T-helper 2 cell treated with Interferon-gamma antibody and Interleukin-4, amounts not matched to agents 5 μg/mL and 100 μg/mL, for 36 hours (primary cell): Measurements from ENCODE around the gene GRK5.

ENCODE experiments used
- DNase-seq: peaks from one replicate; pipeline ENCODE4 v3.0.0; 2021; ENCODE audit warnings: low spot score
- H3K27ac Mint-ChIP-seq: one replicate; pipeline ENCODE4 v1.8.0; 2021; ENCODE audit warnings: mild to moderate bottlenecking, mixed read lengths
- H3K27me3 Mint-ChIP-seq: one replicate; pipeline ENCODE4 v1.8.0; 2021; ENCODE audit warnings: low read depth, mixed read lengths
- H3K36me3 Mint-ChIP-seq: one replicate; pipeline ENCODE4 v1.8.0; 2021; ENCODE audit warnings: low read depth, mixed read lengths
- H3K4me1 Mint-ChIP-seq: one replicate; pipeline ENCODE4 v1.8.0; 2021; ENCODE audit warnings: low read depth, mixed read lengths
- H3K4me3 Mint-ChIP-seq: one replicate; pipeline ENCODE4 v1.8.0; 2022; ENCODE audit warnings: mild to moderate bottlenecking, moderate library complexity, mixed read lengths
- H3K9me3 Mint-ChIP-seq: one replicate; pipeline ENCODE4 v1.8.0; 2021; ENCODE audit warnings: mixed read lengths

The GRK5 gene

GRCh38 chr10:119370111-119370741 lies 162.9 kb downstream of the GRK5 start:
- H3K27me3 Mint-ChIP-seq = no peaks in the 10 kb centered on the region
- H3K36me3 Mint-ChIP-seq = peaks cover 3% of the 10 kb centered on the region
- H3K9me3 Mint-ChIP-seq = no peaks in the 10 kb centered on the region
- H3K27ac Mint-ChIP-seq = peak overlapping the region; percentile 41
- no peak overlapping the region for H3K4me3 Mint-ChIP-seq
- H3K4me1 Mint-ChIP-seq = peaks cover 14% of the 10 kb centered on the region
- no peak for DNase-seq

GRCh38 chr10:119370972-119371703 lies 163.8 kb downstream of the GRK5 start:
- H3K36me3 Mint-ChIP-seq = peaks cover 5% of the 10 kb centered on the region
- no peak overlapping the region for H3K27ac Mint-ChIP-seq
- DNase-seq = no peak
- H3K9me3 Mint-ChIP-seq = no peaks in the 10 kb centered on the region
- peaks cover 15% of the 10 kb centered on the region for H3K4me1 Mint-ChIP-seq
- H3K27me3 Mint-ChIP-seq = no peaks in the 10 kb centered on the region
- H3K4me3 Mint-ChIP-seq = no peak overlapping the region

- H3K9me3 Mint-ChIP-seq = no peaks in the 10 kb centered on the region
- no peak overlapping the region for H3K27ac Mint-ChIP-seq
- no peak overlapping the region for H3K4me3 Mint-ChIP-seq
Measured at GRCh38 chr10:119371704-119372663, 164.6 kb downstream of the GRK5 start.

GRCh38 chr10:119373294-119374102 lies 166.1 kb downstream of the GRK5 start:
- DNase-seq = no peak
- H3K4me3 Mint-ChIP-seq = no peak overlapping the region

More at GRCh38 chr10:119371704-119372663, 164.6 kb downstream of the GRK5 start:
- H3K27me3 Mint-ChIP-seq = no peaks in the 10 kb centered on the region
- DNase-seq = no peak
- peaks cover 15% of the 10 kb centered on the region for H3K4me1 Mint-ChIP-seq
- H3K36me3 Mint-ChIP-seq = peaks cover 5% of the 10 kb centered on the region

GRCh38 chr10:119374236-119374635 lies 166.9 kb downstream of the GRK5 start:
- H3K27ac Mint-ChIP-seq = no peak overlapping the region
- no peak overlapping the region for H3K4me3 Mint-ChIP-seq
- peaks cover 6% of the 10 kb centered on the region for H3K36me3 Mint-ChIP-seq
- no peaks in the 10 kb centered on the region for H3K9me3 Mint-ChIP-seq
- H3K4me1 Mint-ChIP-seq = peaks cover 11% of the 10 kb centered on the region
- no peak for DNase-seq
- H3K27me3 Mint-ChIP-seq = no peaks in the 10 kb centered on the region

More at GRCh38 chr10:119373294-119374102, 166.1 kb downstream of the GRK5 start:
- H3K27me3 Mint-ChIP-seq = no peaks in the 10 kb centered on the region
- peaks cover 15% of the 10 kb centered on the region for H3K4me1 Mint-ChIP-seq
- peaks cover 5% of the 10 kb centered on the region for H3K36me3 Mint-ChIP-seq
- H3K9me3 Mint-ChIP-seq = no peaks in the 10 kb centered on the region
- H3K27ac Mint-ChIP-seq = no peak overlapping the region

GRCh38 chr10:119375574-119376272 lies 168.4 kb downstream of the GRK5 start:
- Mint-ChIP-seq H3K27me3 (no peaks in the 10 kb centered on the region), H3K4me3 (no peak overlapping the region), H3K4me1 (peaks cover 8% of the 10 kb centered on the region), H3K9me3 (no peaks in the 10 kb centered on the region), H3K36me3 (peaks cover 11% of the 10 kb centered on the region), H3K27ac (no peak overlapping the region)
- DNase-seq = no peak

- Mint-ChIP-seq H3K27me3 (no peaks in the 10 kb centered on the region), H3K4me1 (peaks cover 8% of the 10 kb centered on the region), H3K36me3 (peaks cover 23% of the 10 kb centered on the region), H3K4me3 (no peak overlapping the region), H3K9me3 (no peaks in the 10 kb centered on the region), H3K27ac (no peak overlapping the region)
- DNase-seq = no peak
Measured at GRCh38 chr10:119377451-119377957, 170.1 kb downstream of the GRK5 start.

- Mint-ChIP-seq H3K4me1 (peaks cover 9% of the 10 kb centered on the region), H3K27me3 (no peaks in the 10 kb centered on the region), H3K4me3 (no peak overlapping the region), H3K9me3 (no peaks in the 10 kb centered on the region), H3K36me3 (peaks cover 25% of the 10 kb centered on the region), H3K27ac (no peak overlapping the region)
- DNase-seq = no peak
Measured at GRCh38 chr10:119377958-119378736, 170.8 kb downstream of the GRK5 start.

GRCh38 chr10:119378737-119379067 lies 171.3 kb downstream of the GRK5 start:
- H3K27ac Mint-ChIP-seq = no peak overlapping the region
- DNase-seq = no peak
- no peaks in the 10 kb centered on the region for H3K9me3 Mint-ChIP-seq
- H3K27me3 Mint-ChIP-seq = no peaks in the 10 kb centered on the region
- peaks cover 30% of the 10 kb centered on the region for H3K36me3 Mint-ChIP-seq
- no peak overlapping the region for H3K4me3 Mint-ChIP-seq
- H3K4me1 Mint-ChIP-seq = peaks cover 12% of the 10 kb centered on the region

- no peak overlapping the region for H3K27ac Mint-ChIP-seq
- no peak overlapping the region for H3K4me3 Mint-ChIP-seq
- no peaks in the 10 kb centered on the region for H3K9me3 Mint-ChIP-seq
- peaks cover 34% of the 10 kb centered on the region for H3K36me3 Mint-ChIP-seq
- DNase-seq = no peak
- peaks cover 17% of the 10 kb centered on the region for H3K4me1 Mint-ChIP-seq
- no peaks in the 10 kb centered on the region for H3K27me3 Mint-ChIP-seq
Measured at GRCh38 chr10:119379466-119380071, 172.2 kb downstream of the GRK5 start.

GRCh38 chr10:119383174-119383856 lies 175.9 kb downstream of the GRK5 start:
- Mint-ChIP-seq H3K27me3 (no peaks in the 10 kb centered on the region), H3K4me1 (peaks cover 16% of the 10 kb centered on the region), H3K4me3 (peak overlapping the region; percentile 4), H3K27ac (peak overlapping the region; percentile 60), H3K9me3 (no peaks in the 10 kb centered on the region), H3K36me3 (peaks cover 43% of the 10 kb centered on the region)
- DNase-seq = no peak
